ENCODE data around the gene SYNM. TPM values are rescaled to one million over a fixed set of nuclear protein-coding genes. Genes with fewer than 3 reads are reported as not detected.
A peak's percentile ranks its signal among the peaks of the same experiment; 100 is the strongest.
"Not testable (repeated sequence)": the region's sequence is repeated elsewhere in the genome, so short reads cannot be mapped to it uniquely, and the experiment has no call there.

The SYNM gene
- total RNA-seq, 8 experiments from 2014 or later = 5.5 to 92.8 (median 24.7) TPM

- no peak overlapping the region for H3K4me3 ChIP-seq
- no peak for ATAC-seq (replicated peaks in 6 of 8)
- 17 to 94% (median 51%) methylated on average over 1 to 8 of the region's 13 CpGs; no CpG with 5 or more reads in 4 of the 10 experiments for WGBS, 10 experiments
- H3K4me1 ChIP-seq (replicated peaks in 1 of 2) = peaks cover 0 to 7% of the 10 kb centered on the region in 2 donors
- in situ Hi-C loops (cut with MboI; ENCODE audit: low pct_unique_long_range_greater_than_20kb in 2 of 9, low sequenced_read_pairs in 9 of 9, unreplicated experiment in 9 of 9) = loop anchor here in 3 of 9 experiments (10.0 to 25.0 kb wide), 2 partner anchors 112 to 610 kb away; no protein-coding TSS in a partner anchor
- H3K27ac ChIP-seq = no peak overlapping the region
These were observed 2.3 kb upstream of the SYNM start for GRCh38 chr15:99102332-99103235.

GRCh38 chr15:99103279-99103678 lies 1.6 kb upstream of the SYNM start:
- ATAC-seq (replicated peaks in 6 of 8) = no peak
- Histone ChIP-seq H3K4me3 (no peak overlapping the region), H3K27ac (no peak overlapping the region), H3K4me1 (replicated peaks in 1 of 2) (peaks cover 0 to 7% of the 10 kb centered on the region in 2 donors)
- in situ Hi-C loops (cut with MboI; ENCODE audit: low pct_unique_long_range_greater_than_20kb in 2 of 9, low sequenced_read_pairs in 9 of 9, unreplicated experiment in 9 of 9) = loop anchor here in 3 of 9 experiments (10.0 to 25.0 kb wide), 2 partner anchors 112 to 609 kb away; no protein-coding TSS in a partner anchor
- WGBS, 10 experiments = 60 to 94% (median 85%) methylated on average over 1 to 2 of the region's 2 CpGs; no CpG with 5 or more reads in 6 of the 10 experiments

GRCh38 chr15:99105514-99106341 lies 848 bp downstream of the SYNM start:
- ATAC-seq (replicated peaks in 6 of 8) = peak; percentile 47 to 67 (median 59)
- H3K4me3 ChIP-seq = peak overlapping the region; percentile 39 to 53 (median 46)
- peak overlapping the region; percentile 32 to 38 for H3K27ac ChIP-seq
- 0 to 57% (median 6%) methylated on average over 1 to 16 of the region's 116 CpGs; no CpG with 5 or more reads in 3 of the 10 experiments for WGBS, 10 experiments
- H3K4me1 ChIP-seq (replicated peaks in 1 of 2) = peaks cover 1 to 13% of the 10 kb centered on the region in 2 donors
- in situ Hi-C loops (cut with MboI; ENCODE audit: low pct_unique_long_range_greater_than_20kb in 2 of 9, low sequenced_read_pairs in 9 of 9, unreplicated experiment in 9 of 9) = loop anchor here in 3 of 9 experiments (10.0 to 25.0 kb wide), 2 partner anchors 109 to 607 kb away; no protein-coding TSS in a partner anchor

GRCh38 chr15:99106417-99107220 lies 1.7 kb downstream of the SYNM start:
- no peak for ATAC-seq (replicated peaks in 6 of 8)
- in situ Hi-C loops (cut with MboI; ENCODE audit: low pct_unique_long_range_greater_than_20kb in 2 of 9, low sequenced_read_pairs in 9 of 9, unreplicated experiment in 9 of 9) = loop anchor here in 3 of 9 experiments (10.0 to 25.0 kb wide), 2 partner anchors 108 to 606 kb away; no protein-coding TSS in a partner anchor
- 34 to 100% (median 69%) methylated on average over 1 to 10 of the region's 15 CpGs; no CpG with 5 or more reads in 1 of the 10 experiments for WGBS, 10 experiments
- peaks cover 2 to 14% of the 10 kb centered on the region in 2 donors for H3K4me1 ChIP-seq (replicated peaks in 1 of 2)
- H3K4me3 ChIP-seq = peak overlapping the region; percentile 39 to 53 (median 46)
- no peak overlapping the region for H3K27ac ChIP-seq

GRCh38 chr15:99108993-99109392 lies 4.1 kb downstream of the SYNM start:
- H3K27ac ChIP-seq = no peak overlapping the region

GRCh38 chr15:99109555-99110021 lies 4.7 kb downstream of the SYNM start:
- in situ Hi-C loops (cut with MboI; ENCODE audit: low pct_unique_long_range_greater_than_20kb in 2 of 9, low sequenced_read_pairs in 9 of 9, unreplicated experiment in 9 of 9) = loop anchor here in 3 of 9 experiments (10.0 to 25.0 kb wide), 2 partner anchors 105 to 603 kb away; no protein-coding TSS in a partner anchor
- WGBS, 10 experiments = 73 to 100% (median 82%) methylated on average over 2 to 6 of the region's 10 CpGs; no CpG with 5 or more reads in 2 of the 10 experiments
- H3K27ac ChIP-seq = no peak overlapping the region
- no peak for ATAC-seq (replicated peaks in 6 of 8)
- H3K4me1 ChIP-seq (replicated peaks in 1 of 2) = peaks cover 2 to 14% of the 10 kb centered on the region in 2 donors
- no peak overlapping the region for H3K4me3 ChIP-seq

More at GRCh38 chr15:99108993-99109392, 4.1 kb downstream of the SYNM start:
- in situ Hi-C loops (cut with MboI; ENCODE audit: low pct_unique_long_range_greater_than_20kb in 2 of 9, low sequenced_read_pairs in 9 of 9, unreplicated experiment in 9 of 9) = loop anchor here in 3 of 9 experiments (10.0 to 25.0 kb wide), 2 partner anchors 106 to 603 kb away; no protein-coding TSS in a partner anchor
- Histone ChIP-seq H3K4me3 (no peak overlapping the region), H3K4me1 (replicated peaks in 1 of 2) (peaks cover 2 to 14% of the 10 kb centered on the region in 2 donors)
- no peak for ATAC-seq (replicated peaks in 6 of 8)
- WGBS, 10 experiments = 80 to 100% (median 92%) methylated on average over 1 to 5 of the region's 5 CpGs; no CpG with 5 or more reads in 5 of the 10 experiments

GRCh38 chr15:99110093-99110492 lies 5.2 kb downstream of the SYNM start:
- Histone ChIP-seq H3K4me1 (replicated peaks in 1 of 2) (peaks cover 2 to 14% of the 10 kb centered on the region in 2 donors), H3K27ac (no peak overlapping the region), H3K4me3 (no peak overlapping the region)
- in situ Hi-C loops (cut with MboI; ENCODE audit: low pct_unique_long_range_greater_than_20kb in 2 of 9, low sequenced_read_pairs in 9 of 9, unreplicated experiment in 9 of 9) = loop anchor here in 1 of 9 experiments (25.0 kb wide), 1 partner anchor 602 kb away; no protein-coding TSS in a partner anchor
- 78 to 100% (median 92%) methylated on average over 1 to 7 of the region's 12 CpGs; no CpG with 5 or more reads in 2 of the 10 experiments for WGBS, 10 experiments
- ATAC-seq (replicated peaks in 6 of 8) = no peak

GRCh38 chr15:99110581-99111320 lies 5.9 kb downstream of the SYNM start:
- peaks cover 2 to 14% of the 10 kb centered on the region in 2 donors for H3K4me1 ChIP-seq (replicated peaks in 1 of 2)
- no peak overlapping the region for H3K27ac ChIP-seq
- in situ Hi-C loops (cut with MboI; ENCODE audit: low pct_unique_long_range_greater_than_20kb in 2 of 9, low sequenced_read_pairs in 9 of 9, unreplicated experiment in 9 of 9) = loop anchor here in 1 of 9 experiments (25.0 kb wide), 1 partner anchor 602 kb away; no protein-coding TSS in a partner anchor
- WGBS, 10 experiments = 17 to 89% (median 75%) methylated on average over 2 to 7 of the region's 8 CpGs; no CpG with 5 or more reads in 1 of the 10 experiments
- ATAC-seq (replicated peaks in 6 of 8) = no peak
- H3K4me3 ChIP-seq = no peak overlapping the region

GRCh38 chr15:99111641-99112040 lies 6.8 kb downstream of the SYNM start:
- H3K4me1 ChIP-seq (replicated peaks in 1 of 2); H3K27ac ChIP-seq; H3K4me3 ChIP-seq; ATAC-seq (replicated peaks in 6 of 8): not testable (repeated sequence)
- in situ Hi-C loops (cut with MboI; ENCODE audit: low pct_unique_long_range_greater_than_20kb in 2 of 9, low sequenced_read_pairs in 9 of 9, unreplicated experiment in 9 of 9) = loop anchor here in 1 of 9 experiments (25.0 kb wide), 1 partner anchor 601 kb away; no protein-coding TSS in a partner anchor
- WGBS, 10 experiments = 70 to 100% (median 89%) methylated on average over 1 to 8 of the region's 8 CpGs; no CpG with 5 or more reads in 2 of the 10 experiments

- in situ Hi-C loops (cut with MboI; ENCODE audit: low pct_unique_long_range_greater_than_20kb in 2 of 9, low sequenced_read_pairs in 9 of 9, unreplicated experiment in 9 of 9) = loop anchor here in 1 of 9 experiments (25.0 kb wide), 1 partner anchor 599 kb away; no protein-coding TSS in a partner anchor
- H3K27ac ChIP-seq = no peak overlapping the region
- no peak for ATAC-seq (replicated peaks in 6 of 8)
- peaks cover 2 to 7% of the 10 kb centered on the region in 2 donors for H3K4me1 ChIP-seq (replicated peaks in 1 of 2)
- 75 to 95% (median 87%) methylated on average over 2 to 13 of the region's 13 CpGs; no CpG with 5 or more reads in 2 of the 10 experiments for whole genome bisulfite sequencing, 10 experiments
- no peak overlapping the region for H3K4me3 ChIP-seq
These were observed 8.8 kb downstream of the SYNM start for GRCh38 chr15:99113547-99114271.
